Body of pancreas (tissue), 4 donors: ENCODE results near the gene TTC7B. TPM values are rescaled to one million over a fixed set of nuclear protein-coding genes. Genes with fewer than 3 reads are reported as not detected.

Experiments used
- ATAC-seq: fragments of 150-250 bp; one replicate; pipeline ENCODE4 v1.9.1; 2016
- DNase-seq, 4 donors: peaks; one replicate each; pipeline ENCODE4 v3.0.0-alpha.2; 2019
- H3K27ac ChIP-seq, 4 donors: fragments of 200-600 bp; sonication (generic); 1 replicate in 3 of 4; 2 replicates in 1 of 4; pipeline versions ENCODE4 v1.5.1 to v1.6.1; 2016 to 2019; ENCODE audit warnings: mild to moderate bottlenecking in 1 of 4, mixed read lengths in 1 of 4, moderate library complexity in 1 of 4
- H3K27me3 ChIP-seq, 2 donors: fragments of 200-600 bp; sonication (generic); one replicate each; pipeline ENCODE4 v1.6.0; 2016; ENCODE audit warnings: mild to moderate bottlenecking in 1 of 2
- H3K36me3 ChIP-seq, 2 donors: fragments of 200-600 bp; sonication (generic); replicated peaks in 1 of 2; 2 replicates each; pipeline ENCODE4 v1.5.1; 2016; ENCODE audit warnings: low read depth in 2 of 2; ENCODE audit not compliant: insufficient read depth in 1 of 2
- H3K4me1 ChIP-seq: fragments of 200-600 bp; sonication (generic); one replicate; pipeline ENCODE4 v1.6.0; 2016
- H3K4me3 ChIP-seq, 2 donors: fragments of 200-600 bp; sonication (generic); 1 replicate in 1 of 2; 2 replicates in 1 of 2; pipeline ENCODE4 v1.5.1; 2016 to 2019
- H3K9me3 ChIP-seq, 3 donors: fragments of 200-600 bp; sonication (generic); 1 replicate in 2 of 3; 2 replicates in 1 of 3; pipeline ENCODE4 v1.5.1; 2016
- CTCF ChIP-seq, 7 experiments: fragments of 450-650 bp in 4 of 7; fragments of 200-600 bp in 3 of 7; sonication (generic) in 3 of 7; IDR thresholded peaks; one replicate each; pipeline ENCODE4 v1.5.1; 2016 to 2019; ENCODE audit warnings: antibody characterized with exemption in 7 of 7
- POLR2A ChIP-seq, 3 donors: fragments of 450-650 bp; IDR thresholded peaks; one replicate each; pipeline ENCODE4 v1.6.1; 2016; ENCODE audit warnings: antibody characterized with exemption in 3 of 3, mild to moderate bottlenecking in 2 of 3
- WGBS, 2 donors: methylation state at CpG; one replicate each; pipeline ENCODE4 v1.1.5; 2017; 5-methylcytosine and 5-hydroxymethylcytosine counted together
- intact Hi-C: fragments of 100-400 bp; cut with DNase I; formaldehyde crosslinking; loops from one replicate; pipeline ENCODE4 v1.15.1; 2023
- total RNA-seq, 2 donors: library from RNA; depleted of rRNA; stranded (reverse); fragments of >200 nt; gene quantifications; one replicate each; pipeline ENCODE4 v1.1.0, GENCODE V29; 2016

Gene TTC7B
- total RNA-seq, 2 donors from 2014 or later: 15.3 to 44.2 TPM

- TF ChIP-seq POLR2A (IDR thresholded peaks at IDR 0.05) (no peak), CTCF (IDR thresholded peaks at IDR 0.05) (no peak)
These were observed 301.7 kb downstream of the TTC7B start for GRCh38 chr14:90514566-90514965.

GRCh38 chr14:90514015-90514398 lies 302.2 kb downstream of the TTC7B start:
- intact Hi-C loops: no loop called here
- peaks cover 74% of the 10 kb centered on the region for H3K4me1 ChIP-seq
- TF ChIP-seq POLR2A (IDR thresholded peaks at IDR 0.05): no peak
- TF ChIP-seq CTCF (IDR thresholded peaks at IDR 0.05): no peak
- 59 to 88% methylated on average over 8 to 15 of the region's 15 CpGs for WGBS, 2 donors
- ATAC-seq: no peak
- no peak for DNase-seq
- peak overlapping the region; percentile 3 to 90 (median 85) for H3K27ac ChIP-seq
- no peaks in the 10 kb centered on the region for H3K27me3 ChIP-seq
- H3K4me3 ChIP-seq: no peak overlapping the region
- H3K36me3 ChIP-seq: no peaks in the 10 kb centered on the region
- no peaks in the 10 kb centered on the region for H3K9me3 ChIP-seq

More at GRCh38 chr14:90514566-90514965, 301.7 kb downstream of the TTC7B start:
- Histone ChIP-seq H3K36me3 (no peaks in the 10 kb centered on the region), H3K4me3 (no peak overlapping the region), H3K9me3 (no peaks in the 10 kb centered on the region), H3K27ac (peak overlapping the region in 3 of 4 donors; percentile 85 to 90 (median 85)), H3K27me3 (no peaks in the 10 kb centered on the region), H3K4me1 (peaks cover 69% of the 10 kb centered on the region)
- WGBS, 2 donors: 73 to 75% methylated on average over 4 of the region's 4 CpGs
- no peak for DNase-seq
- ATAC-seq: no peak
- intact Hi-C loops: no loop called here

GRCh38 chr14:90513161-90514014 lies 302.8 kb downstream of the TTC7B start:
- Histone ChIP-seq H3K9me3 (no peaks in the 10 kb centered on the region), H3K4me3 (no peak overlapping the region), H3K27ac (peak overlapping the region; percentile 66 to 90 (median 85)), H3K4me1 (peaks cover 74% of the 10 kb centered on the region), H3K36me3 (no peaks in the 10 kb centered on the region), H3K27me3 (no peaks in the 10 kb centered on the region)
- intact Hi-C loops: no loop called here
- WGBS, 2 donors: 17 to 19% methylated on average over 13 to 16 of the region's 16 CpGs
- ATAC-seq (peak; percentile 89), DNase-seq (peak; percentile 81 to 93 (median 90))
- TF ChIP-seq CTCF (IDR thresholded peaks at IDR 0.05): peak in 1 of 7 experiments; percentile 1
- peak in 2 of 3 donors; percentile 31 to 43 for TF ChIP-seq POLR2A (IDR thresholded peaks at IDR 0.05)

GRCh38 chr14:90512329-90512991 lies 303.8 kb downstream of the TTC7B start:
- H3K9me3 ChIP-seq: no peaks in the 10 kb centered on the region
- ATAC-seq (no peak), DNase-seq (peak in 1 of 4 donors; percentile 21)
- peaks cover 69% of the 10 kb centered on the region for H3K4me1 ChIP-seq
- intact Hi-C loops: no loop called here
- TF ChIP-seq POLR2A (IDR thresholded peaks at IDR 0.05) (no peak), CTCF (IDR thresholded peaks at IDR 0.05) (no peak)
- no peaks in the 10 kb centered on the region for H3K36me3 ChIP-seq
- 52 to 58% methylated on average over 6 to 10 of the region's 10 CpGs for WGBS, 2 donors
- H3K4me3 ChIP-seq: no peak overlapping the region
- peak overlapping the region; percentile 66 to 90 (median 85) for H3K27ac ChIP-seq
- no peaks in the 10 kb centered on the region for H3K27me3 ChIP-seq
